SH-SY5Y (cell line): Measurements from ENCODE around the gene ALG1L2.

Experiments
- GATA2 ChIP-seq: IDR thresholded peaks from 2 replicates; pipeline ENCODE4 v1.6.1; 2011; ENCODE audit warnings: mild to moderate bottlenecking, low read depth, low read length
- GATA3 ChIP-seq: IDR thresholded peaks from 2 replicates; pipeline ENCODE4 v1.6.1; 2011; ENCODE audit warnings: low read depth, mild to moderate bottlenecking, low read length, moderate library complexity

DNA sequence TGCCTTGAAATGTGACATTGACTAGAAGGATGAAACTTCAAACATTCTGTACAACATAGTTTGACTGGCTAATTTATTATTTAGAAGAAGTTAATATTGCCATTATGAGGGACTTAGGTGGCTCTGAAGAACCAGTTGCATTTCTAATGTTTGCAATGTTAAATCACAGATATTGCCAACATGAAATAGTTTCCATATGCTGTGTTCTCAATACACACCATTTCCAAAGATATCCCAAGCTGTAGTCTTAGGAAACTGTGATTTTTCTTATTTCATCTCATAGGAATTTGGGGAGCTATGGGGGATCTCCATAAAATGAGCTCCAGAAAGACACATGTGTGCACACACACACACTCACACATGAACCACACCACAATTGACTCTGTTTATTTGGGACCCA is 36.3 kb downstream of the ALG1L2 start:
- TF ChIP-seq GATA2 (no peak), GATA3 (no peak)
